GM19324 (cell line): ENCODE measurements around the gene RGS14.
"Not testable (repeated sequence)": the region's sequence is repeated elsewhere in the genome, so short reads cannot be mapped to it uniquely, and the experiment has no call there.

Experiments used
- ATAC-seq: cut with Tn5 transposase; IDR thresholded peaks from one replicate; pipeline ENCODE4 v1.9.1; 2021; ENCODE audit warnings: mild to moderate bottlenecking, moderate library complexity; ENCODE audit not compliant: unreplicated experiment, low FRiP score

RGS14 gene

GRCh38 chr5:177344891-177345290 lies 12.8 kb upstream of the RGS14 start:
- no peak for ATAC-seq

- no peak for ATAC-seq
These were observed 10.9 kb upstream of the RGS14 start for GRCh38 chr5:177346820-177347219.

DNA sequence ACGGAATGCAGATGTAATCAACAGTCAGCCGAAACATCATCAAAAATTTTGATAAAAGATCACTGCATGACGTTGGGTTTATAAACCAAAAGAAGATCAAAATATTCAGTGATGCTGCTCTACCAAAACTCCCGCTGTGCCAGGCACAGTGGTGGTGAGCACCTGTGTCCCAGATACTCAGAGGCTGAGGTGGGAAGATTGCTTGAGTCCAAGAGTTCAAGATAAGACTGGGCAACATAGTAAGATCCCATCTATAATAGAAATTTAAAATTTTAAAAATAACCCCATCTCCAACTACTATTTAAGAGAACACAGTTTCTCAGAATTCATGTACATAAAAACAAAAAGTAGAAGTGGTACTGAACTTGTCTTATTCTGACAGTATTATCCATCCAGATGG lies 10.0 kb upstream of the RGS14 start:
- ATAC-seq, result no peak

DNA sequence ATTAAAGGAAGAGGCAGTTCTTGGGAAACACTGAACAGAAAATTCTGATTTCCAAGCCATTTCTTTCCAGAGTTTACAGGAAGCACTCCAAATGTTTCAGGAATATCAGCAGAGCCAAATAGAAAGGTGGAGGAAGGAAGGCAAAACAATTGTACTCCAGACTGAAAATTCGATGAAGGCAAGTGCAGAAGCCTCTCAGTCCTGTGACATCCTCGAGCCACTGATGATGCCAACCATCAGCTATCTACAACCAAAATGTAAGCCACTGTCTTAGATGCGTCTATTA lies 8.4 kb upstream of the RGS14 start:
- ATAC-seq, result no peak

DNA sequence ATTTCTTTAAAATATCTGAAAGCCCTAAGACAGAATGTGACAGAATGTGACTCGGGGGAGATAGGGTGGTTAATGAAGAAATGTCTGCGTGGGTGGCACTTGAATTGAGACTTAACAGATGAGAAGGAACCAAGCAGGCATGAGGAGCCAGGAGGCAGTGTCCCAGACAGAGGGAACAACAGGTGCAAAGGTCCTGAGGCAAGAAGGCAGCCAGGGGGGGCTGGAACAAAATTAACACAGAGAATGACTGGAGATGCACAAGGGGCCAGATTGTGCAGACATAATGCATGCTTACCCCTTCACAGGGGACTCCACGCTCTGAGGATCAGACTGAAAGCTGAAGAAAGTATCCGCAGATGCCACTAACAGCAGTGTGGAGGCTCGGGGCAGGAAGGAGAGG lies 8.0 kb upstream of the RGS14 start:
- no peak for ATAC-seq

DNA sequence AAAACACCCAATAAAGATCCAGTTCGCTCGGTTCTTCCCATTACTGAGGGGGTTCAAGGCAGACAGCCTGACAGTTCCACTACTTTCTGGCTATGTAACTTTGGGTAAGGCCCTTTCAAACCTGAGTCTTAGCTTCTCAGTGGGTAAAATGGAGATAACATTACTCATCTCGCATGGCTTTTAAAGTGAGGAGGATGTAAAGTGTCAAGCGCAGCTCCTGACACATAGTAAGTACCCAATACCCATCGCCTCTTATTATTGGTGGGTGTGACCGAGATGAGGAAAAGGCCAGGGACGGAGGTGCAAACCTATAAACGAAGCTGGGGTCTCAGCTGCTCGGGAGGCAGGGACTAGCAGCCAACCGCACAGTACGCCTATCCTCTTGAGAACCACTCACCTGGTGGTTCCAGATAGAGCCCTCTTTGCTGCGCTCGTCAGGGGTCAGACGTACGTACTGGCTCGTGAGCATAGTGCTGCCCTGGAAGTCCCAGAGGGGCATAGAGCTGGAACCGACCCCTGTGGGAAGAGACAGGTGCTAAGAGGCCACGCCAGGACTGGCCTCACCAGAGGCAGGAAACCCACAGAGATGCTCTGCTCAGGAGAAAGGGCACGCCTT lies 6.8 kb upstream of the RGS14 start:
- no peak for ATAC-seq

GRCh38 chr5:177351392-177352329 lies 6.1 kb upstream of the RGS14 start, which contains the start of gene LMAN2:
Gene LMAN2 (minus strand): TSS chr5:177351668. CDS start chr5:177351647, 21 bp downstream.
- ATAC-seq, result peak; percentile 95

- no peak for ATAC-seq
These were observed 4.6 kb upstream of the RGS14 start for GRCh38 chr5:177353093-177353492.

DNA sequence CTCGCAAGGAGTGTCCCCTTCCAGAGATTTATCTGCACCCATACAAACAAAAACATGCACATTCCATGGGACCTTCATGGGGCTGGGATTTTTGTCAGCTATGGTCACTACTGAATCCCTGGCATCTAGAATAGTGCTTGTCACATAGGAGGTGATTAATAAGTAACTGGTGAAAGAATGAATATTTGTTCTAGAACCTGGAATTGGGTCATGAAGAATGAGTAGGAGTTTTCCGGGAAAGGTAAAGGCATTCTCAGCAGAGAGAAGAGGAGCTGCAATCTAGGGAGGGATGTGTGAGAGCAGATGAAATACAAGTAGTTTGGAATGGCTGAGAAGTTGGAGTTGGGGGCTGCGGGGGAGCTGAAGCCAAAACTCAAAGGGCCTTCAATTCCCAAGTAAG lies 3.5 kb upstream of the RGS14 start:
- no peak for ATAC-seq

- no peak for ATAC-seq
These were observed 3.0 kb upstream of the RGS14 start for GRCh38 chr5:177354711-177355110.

DNA sequence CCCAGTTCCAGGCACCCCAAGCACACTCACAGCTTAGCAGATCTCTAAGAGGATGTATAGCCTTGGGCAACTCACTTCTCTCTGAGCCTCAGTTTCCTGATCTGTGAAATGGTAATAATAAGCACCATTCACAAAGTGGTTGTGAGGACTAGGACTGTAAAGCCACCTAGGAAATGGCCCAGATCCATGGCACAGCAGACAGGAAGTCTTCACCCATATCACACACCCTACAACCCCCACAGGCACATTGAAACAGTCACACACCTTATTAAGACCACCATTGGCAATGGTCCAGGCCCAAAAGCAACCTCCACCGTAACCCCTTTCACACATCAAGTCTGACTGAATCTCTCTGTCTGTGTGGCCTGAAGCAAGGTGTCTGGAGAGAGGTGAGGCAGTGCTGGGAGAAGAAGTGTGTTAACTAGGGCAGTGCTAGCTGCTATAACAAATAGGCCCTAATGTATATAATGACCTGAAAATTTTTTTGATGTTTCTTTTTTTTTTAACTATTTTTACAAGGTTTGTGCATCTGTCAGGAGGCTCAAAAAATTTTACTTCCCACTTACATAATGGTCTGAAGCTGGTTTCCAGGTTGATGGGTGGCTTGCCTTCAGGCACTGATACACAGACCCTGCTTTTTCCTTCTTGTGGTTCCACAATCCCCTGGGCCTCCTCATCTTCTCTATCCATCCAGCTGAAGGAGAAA lies 2.4 kb upstream of the RGS14 start:
- ATAC-seq, result no peak

DNA sequence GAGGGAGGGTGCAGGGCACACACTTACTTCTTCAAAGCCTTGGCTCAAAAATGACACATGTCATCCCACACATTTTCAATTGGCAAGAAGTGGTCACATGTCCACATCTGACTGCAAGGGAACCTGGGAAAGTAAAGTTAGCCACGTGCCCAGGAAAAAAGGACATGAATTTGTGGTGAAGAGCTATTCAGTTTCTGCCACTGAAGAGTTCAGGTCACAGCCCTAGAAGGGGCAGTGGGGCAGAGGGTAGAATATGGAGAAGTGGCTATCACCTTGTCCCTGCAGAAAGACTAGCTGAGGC lies 1.9 kb upstream of the RGS14 start:
- ATAC-seq, result no peak

DNA sequence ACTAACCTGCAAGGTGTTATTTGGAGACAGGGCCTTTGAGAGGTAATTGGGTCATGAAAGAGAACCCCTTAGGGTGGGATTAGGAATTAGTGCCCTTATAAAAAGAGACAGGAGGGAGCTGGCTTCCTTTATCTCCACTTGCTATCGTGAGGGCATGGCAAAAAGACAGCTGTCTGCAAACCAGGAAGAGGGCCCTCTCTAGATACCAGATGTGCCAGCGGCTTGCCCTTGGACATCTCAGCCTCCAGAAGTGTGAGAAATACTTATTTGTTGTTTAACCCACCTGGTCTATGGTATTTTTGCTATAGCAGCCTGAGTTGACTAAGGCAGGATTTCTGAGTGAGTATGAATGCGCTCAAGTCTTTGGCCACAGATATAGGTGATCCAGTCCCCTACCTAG lies 978 bp upstream of the RGS14 start:
- no peak for ATAC-seq

DNA sequence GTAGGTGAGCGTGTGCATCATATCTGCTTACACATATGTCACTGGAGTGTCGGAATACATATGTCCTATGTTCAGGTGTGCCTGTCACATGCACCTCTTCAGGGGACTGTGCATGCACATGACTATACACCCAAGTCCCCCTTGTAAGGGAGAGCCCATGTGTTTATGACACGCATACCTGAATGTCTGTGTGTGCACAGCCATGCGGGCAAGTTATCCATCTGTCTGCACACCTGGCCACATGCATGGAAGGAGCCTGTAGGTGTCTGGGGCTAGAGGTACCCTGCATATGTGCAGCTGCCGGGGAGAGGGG lies 622 bp upstream of the RGS14 start:
- ATAC-seq, result no peak

DNA sequence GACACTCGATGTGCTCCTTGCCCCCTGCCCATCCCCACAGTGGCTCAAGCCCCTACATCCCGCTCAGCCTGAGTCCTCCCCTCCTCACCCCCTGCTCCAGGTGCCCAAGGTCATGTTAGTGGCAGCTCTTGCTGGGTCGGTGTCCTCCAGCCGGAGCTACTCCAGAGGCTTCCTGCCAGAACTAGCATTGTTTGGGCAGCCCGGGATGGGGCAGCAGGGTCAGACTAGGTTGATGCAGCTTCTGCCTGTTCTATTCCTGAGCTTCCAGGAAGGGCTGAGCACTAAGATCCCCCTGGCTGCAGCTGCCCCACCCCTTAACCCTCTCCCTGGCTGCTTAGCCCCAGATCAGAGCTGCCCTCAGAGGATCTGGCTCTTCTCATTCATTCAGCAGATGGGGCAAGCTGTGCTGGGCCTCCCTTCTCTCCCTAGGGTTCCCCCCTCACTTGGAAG lies 671 bp downstream of the RGS14 start:
- ATAC-seq, result no peak

- ATAC-seq, result no peak
These were observed 1.7 kb downstream of the RGS14 start for GRCh38 chr5:177359451-177359851.

GRCh38 chr5:177359860-177360259 lies 2.1 kb downstream of the RGS14 start:
- ATAC-seq, result no peak

DNA sequence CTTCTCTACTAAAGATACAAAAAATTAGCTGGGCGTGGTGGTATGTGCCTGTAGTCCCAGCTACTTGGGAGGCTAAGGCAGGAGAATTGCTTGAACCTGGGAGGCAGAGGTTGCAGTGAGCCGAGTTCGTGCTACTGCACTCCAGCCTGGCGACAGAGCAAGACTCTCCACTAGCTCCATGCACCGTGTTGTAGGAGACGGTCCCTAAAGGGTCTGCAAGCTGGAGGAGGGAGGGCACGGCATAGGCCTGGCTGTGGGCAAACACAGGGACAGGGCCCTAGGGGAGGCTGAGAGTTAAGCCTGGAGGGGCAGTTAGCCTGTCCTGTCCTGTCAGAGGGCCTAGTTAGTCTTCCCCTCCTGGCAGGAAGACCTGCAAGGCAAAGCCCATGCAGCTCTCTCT lies 3.0 kb downstream of the RGS14 start:
- ATAC-seq, result not testable (repeated sequence)

DNA sequence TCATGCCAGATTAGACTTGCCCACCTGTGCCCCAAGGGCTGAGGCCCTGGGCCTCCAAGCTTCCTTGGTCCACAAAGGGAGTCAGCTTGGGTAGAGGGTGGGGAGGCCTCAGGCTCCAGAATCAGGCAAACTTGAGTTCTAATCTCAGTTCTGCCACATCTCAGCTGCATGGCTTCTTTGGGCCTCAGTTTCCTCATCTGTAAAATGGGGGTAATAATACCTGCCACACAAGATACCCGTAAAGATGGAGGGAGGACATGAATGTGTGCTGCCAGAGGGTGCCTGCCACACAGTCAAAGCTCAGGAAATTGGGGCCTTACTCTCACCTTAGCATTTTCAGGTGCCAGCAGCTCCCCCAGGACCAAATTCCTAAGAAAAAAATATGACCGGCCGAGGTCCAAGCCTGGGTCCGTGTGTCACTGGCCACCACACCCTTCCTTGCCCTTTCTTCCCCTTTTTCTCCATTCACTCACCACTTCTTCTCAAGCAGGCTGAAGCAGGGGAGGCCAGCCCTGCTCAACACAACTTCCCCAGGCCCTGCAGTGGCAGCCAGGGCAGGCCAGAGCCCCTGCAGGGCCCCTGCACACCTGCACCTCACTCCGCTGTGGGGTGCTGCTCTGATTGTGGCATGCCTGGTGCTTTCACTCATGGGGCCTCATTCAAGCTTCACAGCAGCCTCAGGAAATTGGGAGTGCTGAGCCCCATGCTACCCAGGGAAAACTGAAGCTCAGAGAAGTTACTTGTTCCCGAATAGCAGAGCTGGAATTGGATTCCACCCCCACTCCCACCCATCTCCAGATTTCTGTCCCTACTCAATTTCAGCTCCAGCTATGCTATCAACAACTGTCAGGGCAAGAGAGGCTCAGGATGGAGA lies 3.9 kb downstream of the RGS14 start:
- ATAC-seq, result no peak

DNA sequence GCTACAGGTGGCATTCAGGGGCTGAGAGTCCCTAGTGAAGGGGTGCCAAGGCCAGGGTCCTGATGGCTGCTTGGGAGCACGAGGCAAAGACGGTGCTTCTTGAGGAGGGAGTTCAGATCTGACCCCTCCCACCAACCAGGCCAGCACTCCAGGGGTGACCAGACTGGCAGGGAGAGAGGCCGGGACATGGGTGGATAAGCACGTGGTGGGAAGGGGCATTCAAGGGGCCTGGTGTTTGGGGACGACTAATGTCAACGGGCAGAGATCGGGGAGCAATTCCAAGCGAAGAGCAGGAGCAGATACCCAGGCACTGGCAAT lies 4.5 kb downstream of the RGS14 start:
- no peak for ATAC-seq
